ENCODE results near the gene PDE2A.

PDE2A gene

DNA sequence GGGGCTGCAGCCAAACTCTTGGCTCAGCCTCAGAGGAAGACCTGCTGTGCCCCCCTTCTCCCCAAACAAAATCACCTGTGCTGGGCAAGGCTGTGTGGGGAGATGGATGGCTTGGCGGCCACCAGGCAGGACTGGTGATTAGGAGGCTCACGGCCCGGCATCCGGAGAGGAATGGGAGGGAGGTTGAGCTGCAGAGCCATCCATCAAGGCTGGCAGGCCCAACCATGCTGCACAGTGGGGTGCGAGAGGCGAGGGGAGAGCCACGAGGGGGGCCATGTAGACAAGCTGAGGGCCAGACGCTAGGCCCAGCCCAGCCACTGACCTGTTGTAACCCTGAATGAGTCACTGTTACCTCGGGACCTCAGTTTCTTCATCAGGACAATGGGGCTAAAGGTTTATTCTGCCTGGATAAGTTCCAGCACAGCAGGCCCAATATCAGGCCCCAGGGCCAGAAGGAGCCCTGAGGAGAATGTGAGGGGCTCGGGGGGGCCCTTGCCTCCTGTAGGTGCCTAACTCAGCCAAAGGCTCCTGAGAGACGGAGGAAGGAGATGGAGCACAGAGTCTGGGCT is 18.2 kb downstream of the PDE2A start:
- DNase-seq (ENCODE audit: low spot score), result no peak

- no peak for DNase-seq (ENCODE audit: low spot score)
These were observed 19.2 kb downstream of the PDE2A start for GRCh38 chr11:72655014-72655413.

DNA sequence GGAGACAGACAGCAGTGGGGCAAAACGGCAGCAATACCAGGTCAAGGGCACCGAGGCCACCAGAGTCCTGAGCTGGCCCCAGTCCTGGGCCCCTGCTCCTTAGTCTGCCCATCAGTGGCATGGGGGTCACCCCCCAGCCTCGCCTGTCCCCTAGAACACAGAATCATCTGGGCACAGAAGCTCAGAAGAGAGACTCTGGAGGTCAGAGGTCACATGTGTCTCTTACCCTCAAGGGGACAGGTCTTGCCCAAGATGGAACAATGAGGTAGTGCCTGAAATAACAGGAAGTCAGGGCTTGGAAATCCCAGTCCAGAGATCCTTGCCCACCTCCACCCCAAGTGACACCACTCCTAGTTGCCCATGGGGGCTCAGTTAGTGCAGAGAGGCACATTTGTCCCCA is 20.6 kb downstream of the PDE2A start:
- DNase-seq (ENCODE audit: low spot score), result no peak

DNA sequence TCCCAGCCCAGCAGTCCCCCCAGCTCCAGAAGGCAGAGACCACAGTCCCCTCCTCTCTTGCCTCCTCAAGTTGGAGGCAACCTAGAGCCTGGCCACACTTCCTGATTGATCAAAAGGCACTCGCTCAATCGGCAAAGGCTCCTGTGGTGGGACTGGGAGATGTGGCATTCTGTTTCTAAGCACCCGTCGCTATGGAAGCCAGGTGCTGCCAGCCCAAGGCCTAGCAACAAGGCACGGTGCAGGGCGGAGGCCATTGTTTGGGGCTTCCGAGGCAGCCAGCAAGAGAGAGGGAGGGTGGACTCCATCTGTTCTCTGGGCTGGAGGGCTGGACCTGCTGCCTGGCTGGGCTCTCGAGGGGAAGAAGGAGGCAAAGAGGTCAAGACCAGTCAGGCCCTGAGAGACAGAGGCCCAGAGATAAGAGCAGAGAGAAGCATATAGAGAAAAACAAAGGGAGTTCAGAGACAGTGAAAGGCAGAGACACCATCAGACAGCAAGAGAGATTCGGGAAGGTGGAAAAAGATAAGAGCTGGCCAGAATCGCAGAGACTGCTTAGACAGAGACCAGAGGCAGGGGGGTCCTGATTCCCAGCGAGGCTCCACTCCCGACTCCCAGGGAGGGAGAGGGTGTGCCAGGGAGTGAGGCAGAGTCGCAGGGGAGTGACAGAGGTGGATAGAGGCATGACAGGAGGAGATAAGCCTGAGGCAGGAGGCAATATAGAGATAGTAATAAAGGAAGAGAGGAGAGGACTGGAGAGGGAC is 21.2 kb downstream of the PDE2A start:
- no peak for DNase-seq (ENCODE audit: low spot score)

GRCh38 chr11:72652133-72652532 is 22.1 kb downstream of the PDE2A start:
- DNase-seq (ENCODE audit: low spot score), result no peak

- DNase-seq (ENCODE audit: low spot score), result no peak
These were observed 24.8 kb downstream of the PDE2A start for GRCh38 chr11:72649215-72649976.

- DNase-seq (ENCODE audit: low spot score), result no peak
These were observed 25.7 kb downstream of the PDE2A start for GRCh38 chr11:72648384-72649136.

GRCh38 chr11:72647882-72648281 is 26.3 kb downstream of the PDE2A start:
- no peak for DNase-seq (ENCODE audit: low spot score)

- no peak for DNase-seq (ENCODE audit: low spot score)
These were observed 27.8 kb downstream of the PDE2A start for GRCh38 chr11:72646472-72646871.

- DNase-seq (ENCODE audit: low spot score), result no peak
These were observed 28.2 kb downstream of the PDE2A start for GRCh38 chr11:72646024-72646423.

DNA sequence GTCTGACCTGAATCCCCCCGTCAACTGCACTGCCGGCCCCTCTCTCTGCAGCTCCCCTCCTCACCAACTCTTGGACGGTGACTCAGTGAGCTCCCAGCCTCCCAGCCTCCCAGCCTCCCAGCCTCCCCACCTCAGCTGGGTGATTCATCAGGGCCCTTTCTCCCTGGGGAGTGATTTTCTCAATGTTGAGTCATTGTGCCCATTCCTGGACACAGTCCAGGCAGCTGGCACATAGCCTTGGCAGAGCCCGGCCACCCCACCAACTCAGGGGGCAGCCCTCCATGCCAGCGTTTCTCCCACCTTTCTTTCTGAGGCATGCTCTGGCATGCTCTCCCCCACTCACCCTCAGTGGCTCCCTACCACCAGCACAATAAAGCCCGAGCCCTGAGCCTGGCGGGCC is 30.7 kb downstream of the PDE2A start:
- no peak for DNase-seq (ENCODE audit: low spot score)

- DNase-seq (ENCODE audit: low spot score), result peak; percentile 86
These were observed 31.2 kb downstream of the PDE2A start for GRCh38 chr11:72642884-72643522.

DNA sequence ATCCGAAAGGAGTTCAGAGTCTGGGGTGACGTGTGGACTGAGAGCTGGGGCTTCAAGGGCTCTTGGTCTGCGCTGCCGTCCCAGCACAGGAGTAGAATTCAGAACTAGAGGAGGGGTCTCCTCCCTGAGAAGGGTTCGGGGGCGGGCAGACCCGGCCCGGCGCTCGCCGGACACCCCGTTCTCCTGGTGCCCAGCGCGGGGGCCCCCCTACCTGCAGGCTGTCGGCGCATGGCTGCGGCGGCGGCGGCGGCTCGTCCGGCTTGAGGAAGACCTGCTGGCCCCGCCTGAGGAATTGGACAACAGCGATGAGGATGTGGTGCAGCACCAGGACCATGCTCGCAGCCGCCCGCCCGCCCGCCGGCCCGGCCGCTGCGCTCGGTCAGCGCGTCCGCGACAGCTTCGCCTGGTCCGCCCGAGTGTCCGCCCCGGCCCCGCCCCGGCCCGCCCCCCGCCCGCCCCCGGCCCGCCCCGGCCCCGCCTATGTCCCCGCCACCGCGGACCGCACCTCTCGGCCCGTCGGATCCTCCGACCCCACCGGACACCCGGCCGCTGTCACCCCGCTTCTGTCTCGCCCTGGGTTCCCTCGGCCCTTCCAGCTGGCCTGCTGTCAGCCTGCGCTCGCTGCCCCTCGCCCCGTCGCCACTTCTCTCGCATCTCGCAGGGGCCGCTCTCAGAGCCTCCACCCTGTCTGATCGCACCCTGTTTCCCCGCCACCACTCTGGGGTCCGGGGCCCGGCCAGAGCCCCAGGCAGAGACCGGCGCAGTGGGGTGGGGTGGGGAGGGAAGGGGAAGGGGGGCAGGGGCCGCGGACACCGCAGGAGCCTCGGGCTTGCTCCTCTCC is 32.0 kb downstream of the PDE2A start:
- DNase-seq (ENCODE audit: low spot score), result peak; percentile 33

- DNase-seq (ENCODE audit: low spot score), result no peak
These were observed 32.6 kb downstream of the PDE2A start for GRCh38 chr11:72641522-72642042.

DNA sequence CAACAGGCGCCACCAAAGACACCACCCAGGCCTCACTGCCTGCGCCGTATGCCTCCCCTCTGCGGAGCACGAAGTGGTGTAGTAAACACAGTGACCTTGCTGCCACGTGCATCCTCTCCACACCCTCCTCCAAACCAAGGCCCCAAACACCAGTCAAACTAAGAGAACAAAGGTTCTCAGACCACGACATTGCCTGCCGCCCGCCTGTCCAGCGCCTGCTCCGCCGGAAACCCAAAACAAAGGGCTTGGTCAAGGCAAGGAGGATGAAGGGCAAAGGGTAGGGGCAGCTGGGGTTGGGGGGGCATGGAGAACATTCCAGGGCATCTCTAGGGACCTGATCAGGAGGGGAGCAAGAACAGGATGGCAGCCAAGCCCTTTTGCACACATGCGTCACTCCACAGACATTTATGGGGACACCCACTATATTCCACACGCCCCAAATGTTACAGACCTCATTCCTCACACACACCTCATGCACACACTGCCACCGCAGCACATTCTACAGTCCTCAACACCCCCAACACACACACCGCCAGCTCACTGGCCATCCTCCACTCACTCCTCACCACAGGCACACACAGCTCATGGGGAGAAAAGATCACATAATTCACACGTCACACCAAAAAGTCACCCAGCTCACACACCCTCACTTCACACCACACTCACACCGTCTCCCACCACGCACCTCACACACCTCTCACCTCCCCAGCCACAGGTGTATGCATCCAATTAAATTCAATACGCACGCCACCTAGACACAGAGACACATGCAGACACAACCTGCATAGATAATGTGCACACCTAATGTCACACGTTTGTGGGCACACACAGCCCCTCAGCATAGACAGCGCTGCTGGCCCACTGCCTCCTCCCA is 34.5 kb downstream of the PDE2A start:
- DNase-seq (ENCODE audit: low spot score), result no peak

DNA sequence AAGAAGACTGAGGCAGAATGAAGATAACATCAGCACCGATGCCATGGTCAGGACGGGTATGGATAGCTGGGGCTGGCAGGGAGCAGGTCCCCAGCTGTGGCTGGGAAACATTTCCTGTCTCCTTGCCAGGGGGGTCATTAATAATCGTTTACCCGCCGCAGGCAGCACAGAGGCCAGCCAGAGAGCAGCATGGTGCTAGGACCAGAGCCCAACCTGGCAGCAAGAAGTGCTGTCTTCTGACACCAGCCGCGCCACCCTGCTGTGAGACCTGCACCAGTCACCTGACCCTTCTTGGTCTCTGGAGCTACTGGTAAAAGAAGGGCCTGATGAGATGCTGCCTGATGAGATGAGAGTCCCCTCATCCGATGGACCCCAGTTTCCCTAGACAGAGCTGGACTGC is 36.3 kb downstream of the PDE2A start:
- DNase-seq (ENCODE audit: low spot score), result no peak

DNA sequence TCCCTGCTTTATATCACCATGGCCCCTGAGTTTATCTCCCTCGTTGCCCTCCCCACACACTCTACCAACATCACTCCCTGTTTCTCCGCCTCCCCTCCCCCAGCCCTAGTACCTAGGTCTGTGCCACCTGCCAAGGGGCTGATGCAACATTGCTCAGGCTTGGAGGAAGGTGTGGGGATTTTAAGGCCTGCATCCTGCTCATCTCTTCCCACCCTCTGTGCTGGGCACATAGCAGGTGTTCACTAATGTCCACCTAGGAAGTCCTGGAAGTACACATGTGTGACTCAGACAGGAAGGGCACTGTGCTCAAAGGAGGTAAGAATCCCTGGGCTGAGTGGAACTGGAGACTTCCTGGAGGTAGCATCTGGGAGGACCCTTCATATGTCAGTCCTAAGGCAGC is 37.0 kb downstream of the PDE2A start:
- DNase-seq (ENCODE audit: low spot score), result no peak

GRCh38 chr11:72636376-72636775 is 37.8 kb downstream of the PDE2A start:
- no peak for DNase-seq (ENCODE audit: low spot score)

DNA sequence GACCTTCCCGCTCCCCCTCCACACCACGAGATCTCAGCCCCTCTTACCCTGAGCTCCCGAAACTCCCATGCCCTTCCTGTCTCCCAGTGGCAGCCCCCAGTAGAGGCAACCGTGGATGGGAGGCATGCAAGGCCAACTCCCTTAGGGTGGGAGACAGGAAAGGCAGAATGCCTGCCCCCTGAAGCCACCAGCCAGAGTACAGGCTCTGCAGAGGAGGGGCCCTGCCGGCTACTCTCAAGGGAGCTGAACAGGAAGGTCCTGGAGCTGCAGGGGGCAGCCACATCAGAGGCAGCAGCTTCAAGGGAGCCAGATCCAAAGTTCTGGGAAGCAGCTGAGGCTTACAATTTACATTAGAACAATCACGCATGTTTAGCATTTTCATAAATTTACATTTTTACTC is 38.3 kb downstream of the PDE2A start:
- DNase-seq (ENCODE audit: low spot score), result no peak
